ENCODE results near the gene BORCS6. TPM values are rescaled to one million over a fixed set of nuclear protein-coding genes. Genes with fewer than 3 reads are reported as not detected.
A peak's percentile ranks its signal among the peaks of the same experiment; 100 is the strongest.
"Not testable (repeated sequence)": the region's sequence is repeated elsewhere in the genome, so short reads cannot be mapped to it uniquely, and the experiment has no call there.

Gene BORCS6
- total RNA-seq, 2 donors from 2014 or later, result 4.5 to 5.6 TPM

DNA sequence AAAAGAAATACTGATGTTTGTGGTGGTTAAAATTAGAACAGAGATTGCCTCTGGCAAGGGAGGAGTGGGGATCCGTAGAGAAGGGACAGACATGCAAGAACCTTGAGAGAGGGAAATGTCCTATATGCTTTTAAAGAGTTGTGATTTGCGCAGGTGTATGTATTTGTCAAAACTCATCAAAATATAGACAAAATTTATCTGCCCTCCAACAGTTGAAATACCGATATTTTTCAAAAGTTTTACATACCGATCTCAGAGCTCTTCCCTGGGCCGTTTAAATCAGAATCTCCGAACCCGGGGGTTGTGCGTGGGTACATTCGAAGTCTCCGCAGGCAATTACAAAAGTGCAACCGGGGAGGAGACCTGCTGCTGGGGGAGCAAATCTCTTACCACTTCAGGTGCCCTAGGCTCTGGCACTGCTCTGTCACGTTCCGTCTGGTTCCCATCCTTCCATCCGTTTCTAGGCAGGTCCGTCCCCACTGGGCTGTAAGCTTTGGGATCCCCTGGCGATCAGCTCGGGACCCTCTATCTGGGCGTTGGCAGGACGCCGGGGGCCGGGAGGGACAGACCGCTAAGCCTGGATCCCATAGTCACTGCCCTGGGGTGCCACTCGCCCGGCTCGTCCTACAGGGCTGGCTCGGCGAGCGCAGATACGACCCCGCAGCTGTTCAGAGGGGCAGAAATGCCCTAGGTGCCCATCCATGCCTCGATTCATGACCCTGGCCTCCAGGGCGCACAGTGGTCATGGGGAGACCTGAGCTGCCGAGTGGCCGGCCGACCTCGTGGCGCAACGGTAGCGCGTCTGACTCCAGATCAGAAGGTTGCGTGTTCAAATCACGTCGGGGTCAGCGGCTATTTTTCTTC, 4.2 kb downstream of the BORCS6 start:
- intact Hi-C loops (cut with DNase I), result loop anchor here (5.0 kb wide), 3 partner anchors 36 to 101 kb away; partner anchors contain the start of genes HES7 (in 1 of the 2) and RANGRF (in 1 of the 2)
- DNase-seq (ENCODE audit: low spot score), result peak; percentile 96

DNA sequence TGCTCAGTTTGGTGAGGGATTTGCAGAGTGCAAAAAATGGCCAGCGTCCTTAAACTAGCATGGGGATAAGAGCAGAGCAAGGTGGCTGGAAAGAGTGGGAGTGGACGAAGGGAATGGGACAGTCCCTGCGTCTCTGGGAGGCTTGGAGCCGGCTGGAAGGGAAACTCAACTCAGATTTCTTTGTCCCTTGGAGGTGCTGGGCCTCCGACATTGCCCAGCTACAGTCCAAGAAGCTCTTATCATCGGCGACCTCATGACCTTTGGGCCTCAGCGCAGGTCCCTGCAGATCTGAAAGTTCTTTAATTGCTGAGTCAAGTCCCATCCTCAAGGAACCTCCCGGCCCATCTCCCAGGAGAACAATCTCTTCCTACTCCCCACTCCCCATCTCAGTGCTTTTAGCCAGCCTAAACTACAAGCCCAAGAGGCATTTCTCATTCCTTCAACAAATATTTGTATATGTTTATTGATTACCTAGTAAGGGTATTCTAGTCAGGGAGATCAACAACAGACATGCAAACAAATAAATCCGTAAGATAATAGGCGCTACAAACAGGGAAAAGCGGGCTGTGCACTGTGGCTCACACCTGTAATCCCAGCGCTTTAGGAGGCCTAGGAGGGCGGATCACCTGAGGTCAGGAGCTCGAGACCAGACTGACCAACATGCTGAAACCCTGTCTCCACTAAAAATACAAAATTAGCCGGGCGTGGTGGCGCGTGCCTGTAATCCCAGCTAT, 12.8 kb downstream of the BORCS6 start:
- intact Hi-C loops (cut with DNase I), result no loop called here

DNA sequence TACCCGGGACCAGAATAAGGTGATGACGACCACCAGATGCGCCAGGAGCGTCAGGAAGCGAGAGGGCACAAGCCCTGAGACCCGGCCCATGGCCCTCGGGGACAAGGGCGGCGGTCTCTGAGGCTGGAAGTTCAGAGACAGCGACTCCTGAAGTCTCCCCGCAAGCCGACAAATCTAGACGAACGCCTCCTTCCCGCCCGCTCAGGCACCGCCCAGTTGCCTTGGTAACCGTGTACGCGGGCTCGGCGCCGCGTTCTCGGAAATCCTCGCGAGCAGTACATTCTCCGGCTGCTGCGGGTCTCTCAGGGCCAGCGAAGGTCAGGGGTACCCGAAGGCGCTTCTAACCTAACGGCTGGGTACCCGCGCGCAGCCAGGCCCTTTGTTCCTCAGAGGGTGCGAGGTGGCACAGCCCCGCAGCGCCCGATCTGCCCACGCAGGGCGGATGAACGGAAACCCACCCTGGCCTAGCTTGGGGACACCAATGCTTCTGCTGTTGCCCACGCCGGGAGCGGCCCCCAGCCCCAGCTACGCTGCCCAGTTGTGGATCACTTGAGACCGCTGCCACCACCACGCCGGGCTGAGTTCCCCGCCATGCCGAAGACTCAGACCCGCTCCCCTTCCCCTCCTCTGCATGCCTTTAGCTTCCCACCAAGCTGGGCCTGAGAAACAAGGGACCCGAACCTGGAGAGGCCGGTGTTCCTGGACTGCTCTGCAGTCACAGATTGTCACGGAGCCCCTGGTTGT, 13.6 kb downstream of the BORCS6 start, which contains the start of gene TMEM107:
TMEM107 (minus strand) TSS at position 184 of the 744 bp plus-strand sequence; CDS start at position 90, 94 bp downstream.
- DNase-seq (ENCODE audit: low spot score), result peak; percentile 97
- intact Hi-C loops (cut with DNase I), result no loop called here

More for the DNA sequence above, 12.8 kb downstream of the BORCS6 start:
- DNase-seq (ENCODE audit: low spot score), result no peak

DNA sequence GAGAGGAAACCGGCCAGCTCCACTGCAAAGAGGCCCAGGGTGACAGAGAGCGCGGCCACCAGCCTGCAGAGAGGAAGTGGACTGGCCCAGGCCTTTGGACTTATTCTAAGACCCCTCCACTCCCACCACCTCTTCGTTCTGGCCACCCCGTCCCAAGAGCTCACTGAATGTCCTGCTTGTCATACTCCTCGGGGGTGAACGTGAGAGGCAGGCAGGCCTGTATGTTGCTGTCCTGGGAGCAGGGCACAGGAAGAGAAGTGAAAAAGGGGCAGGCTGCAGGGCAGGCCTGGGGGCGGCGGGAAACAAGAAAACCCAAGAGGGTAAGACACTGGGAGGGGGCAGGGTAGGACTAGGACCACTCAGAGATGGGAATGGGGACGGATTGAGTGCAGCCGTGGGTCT, 14.2 kb downstream of the BORCS6 start:
- intact Hi-C loops (cut with DNase I), result no loop called here
- no peak for DNase-seq (ENCODE audit: low spot score)

DNA sequence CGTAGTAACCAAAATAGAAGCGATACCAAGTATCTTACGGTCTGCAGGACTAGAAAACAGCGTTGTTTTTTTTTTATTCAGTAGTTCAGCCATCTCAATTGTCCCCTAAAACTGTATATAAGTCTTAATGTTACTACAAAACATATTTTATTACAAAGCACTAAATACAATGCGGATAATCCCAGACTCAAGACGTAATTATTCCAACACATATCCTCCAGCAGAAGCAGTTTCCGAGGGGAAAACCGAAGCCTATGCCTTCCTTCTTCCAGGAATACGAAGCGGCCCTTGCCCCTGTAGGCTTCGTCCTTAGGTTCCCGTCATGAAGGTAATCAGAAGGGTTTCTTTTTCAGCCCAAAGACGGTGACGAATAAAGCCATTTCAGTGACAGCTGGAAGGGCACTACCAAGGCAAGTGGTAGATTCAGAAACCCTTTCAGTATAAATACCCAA, 16.1 kb downstream of the BORCS6 start:
- DNase-seq (ENCODE audit: low spot score), result no peak
- intact Hi-C loops (cut with DNase I), result no loop called here

DNA sequence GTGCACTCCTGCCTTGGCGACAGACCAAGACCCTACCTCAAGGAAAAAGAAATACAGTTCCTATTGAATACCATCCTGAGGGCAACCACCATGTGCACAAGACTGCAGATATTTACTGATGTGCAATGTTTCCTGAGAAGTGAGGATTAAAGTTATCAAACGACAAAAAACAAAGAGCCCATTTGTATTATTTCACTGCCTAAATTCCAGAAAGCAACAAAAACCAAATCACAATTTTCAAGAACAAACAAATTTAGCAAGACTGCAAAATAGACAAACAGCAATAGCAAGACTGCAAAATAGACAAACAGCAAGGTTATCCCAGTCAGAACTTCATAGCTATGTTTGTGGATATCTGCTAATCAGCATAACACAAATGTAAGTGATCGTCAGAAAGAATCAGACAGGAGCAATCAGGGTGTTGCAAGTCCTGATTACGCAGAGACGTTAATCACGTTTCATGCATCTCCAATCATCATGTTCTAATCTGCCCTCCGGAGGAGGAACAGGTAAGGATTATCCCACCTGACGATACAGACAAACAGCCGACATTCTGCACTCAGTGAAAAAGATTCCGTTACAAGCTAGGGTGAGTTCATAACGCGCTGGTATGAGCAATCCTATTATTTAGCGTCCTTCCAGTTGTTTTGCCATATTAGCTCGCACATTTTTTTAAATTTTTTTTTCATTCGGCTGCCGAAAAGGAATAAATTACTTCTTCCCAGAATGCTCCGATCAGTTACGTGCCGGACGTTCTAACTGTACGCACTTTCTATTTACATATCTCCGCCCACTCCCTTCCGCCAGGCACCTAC, 16.7 kb downstream of the BORCS6 start:
- intact Hi-C loops (cut with DNase I), result no loop called here
- DNase-seq (ENCODE audit: low spot score), result no peak

DNA sequence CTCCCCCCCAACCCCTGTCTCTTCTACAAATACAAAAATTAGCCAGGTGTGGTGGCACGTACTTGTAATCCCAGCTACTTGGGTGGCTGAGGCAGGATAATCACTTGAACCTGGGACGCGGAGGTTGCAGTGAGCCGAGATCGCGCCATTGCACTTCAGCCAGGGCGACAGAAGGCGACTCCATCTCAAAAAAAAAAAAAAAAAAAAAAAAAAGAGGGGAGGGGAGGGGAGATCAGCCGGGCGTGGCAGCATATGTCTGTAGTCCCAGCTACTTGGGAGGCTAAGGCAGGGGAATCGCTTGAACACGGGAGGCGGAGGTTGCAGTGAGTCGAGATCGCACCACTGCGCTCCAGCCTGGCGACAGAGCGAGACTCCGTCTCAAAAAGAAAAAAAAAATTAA, 19.8 kb downstream of the BORCS6 start:
- DNase-seq (ENCODE audit: low spot score); intact Hi-C loops (cut with DNase I): not testable (repeated sequence)

DNA sequence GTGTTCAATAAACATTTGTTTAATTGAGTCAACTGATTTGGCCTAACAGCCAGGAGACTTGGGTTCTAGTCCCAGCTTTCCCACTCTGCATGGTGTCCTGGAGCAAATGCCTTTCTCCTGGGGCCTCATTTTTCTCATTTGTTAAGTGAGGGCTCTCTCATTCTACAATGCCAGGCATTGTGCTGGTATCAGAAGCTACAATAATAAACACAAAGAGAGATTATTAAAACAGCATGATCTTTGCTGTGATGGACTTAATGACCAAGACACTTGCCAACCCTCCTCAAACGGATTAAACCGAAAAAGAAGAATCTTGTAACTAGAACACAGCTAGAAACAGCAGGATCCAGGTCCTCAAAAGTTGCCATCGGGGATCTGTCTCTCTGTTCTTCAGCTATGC, 22.5 kb downstream of the BORCS6 start:
- intact Hi-C loops (cut with DNase I), result no loop called here
- no peak for DNase-seq (ENCODE audit: low spot score)

DNA sequence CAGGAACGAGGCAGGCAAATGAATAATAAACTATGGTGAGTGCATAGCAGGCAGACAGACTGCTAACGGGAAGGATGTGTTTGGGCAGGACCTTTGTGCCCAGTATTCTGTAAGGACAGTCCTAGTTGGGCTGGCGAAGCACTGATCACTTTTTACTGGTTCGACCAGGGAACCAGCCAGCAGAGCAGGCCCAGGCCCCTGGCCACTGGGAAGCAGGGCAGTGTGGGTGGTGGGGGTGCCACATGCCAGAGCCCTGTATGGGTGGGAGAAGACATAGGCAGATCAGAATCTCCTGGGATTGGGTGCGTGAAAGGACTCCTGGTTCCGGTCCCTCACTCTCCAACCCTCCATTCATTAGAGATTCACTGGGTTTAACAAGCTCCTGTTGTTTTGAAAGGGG, 23.2 kb downstream of the BORCS6 start:
- intact Hi-C loops (cut with DNase I), result no loop called here

DNA sequence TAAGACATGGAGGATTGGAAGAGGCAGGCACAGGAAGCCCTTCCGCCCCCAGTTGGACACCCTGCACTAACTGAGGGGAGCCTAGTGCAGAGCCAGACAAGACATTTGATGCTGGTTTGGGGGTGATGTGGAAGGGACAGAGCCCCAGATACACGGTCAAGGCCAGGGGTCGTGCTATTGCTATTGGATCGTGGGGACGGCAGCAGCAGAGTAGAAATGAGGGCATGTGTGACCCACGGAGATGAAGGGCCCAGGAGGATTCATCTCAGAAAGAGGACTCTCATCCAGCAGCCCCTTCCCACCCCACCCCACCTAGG, 25.2 kb downstream of the BORCS6 start:
- DNase-seq (ENCODE audit: low spot score), result no peak
- intact Hi-C loops (cut with DNase I), result no loop called here

More for the DNA sequence above, 23.2 kb downstream of the BORCS6 start:
- no peak for DNase-seq (ENCODE audit: low spot score)

DNA sequence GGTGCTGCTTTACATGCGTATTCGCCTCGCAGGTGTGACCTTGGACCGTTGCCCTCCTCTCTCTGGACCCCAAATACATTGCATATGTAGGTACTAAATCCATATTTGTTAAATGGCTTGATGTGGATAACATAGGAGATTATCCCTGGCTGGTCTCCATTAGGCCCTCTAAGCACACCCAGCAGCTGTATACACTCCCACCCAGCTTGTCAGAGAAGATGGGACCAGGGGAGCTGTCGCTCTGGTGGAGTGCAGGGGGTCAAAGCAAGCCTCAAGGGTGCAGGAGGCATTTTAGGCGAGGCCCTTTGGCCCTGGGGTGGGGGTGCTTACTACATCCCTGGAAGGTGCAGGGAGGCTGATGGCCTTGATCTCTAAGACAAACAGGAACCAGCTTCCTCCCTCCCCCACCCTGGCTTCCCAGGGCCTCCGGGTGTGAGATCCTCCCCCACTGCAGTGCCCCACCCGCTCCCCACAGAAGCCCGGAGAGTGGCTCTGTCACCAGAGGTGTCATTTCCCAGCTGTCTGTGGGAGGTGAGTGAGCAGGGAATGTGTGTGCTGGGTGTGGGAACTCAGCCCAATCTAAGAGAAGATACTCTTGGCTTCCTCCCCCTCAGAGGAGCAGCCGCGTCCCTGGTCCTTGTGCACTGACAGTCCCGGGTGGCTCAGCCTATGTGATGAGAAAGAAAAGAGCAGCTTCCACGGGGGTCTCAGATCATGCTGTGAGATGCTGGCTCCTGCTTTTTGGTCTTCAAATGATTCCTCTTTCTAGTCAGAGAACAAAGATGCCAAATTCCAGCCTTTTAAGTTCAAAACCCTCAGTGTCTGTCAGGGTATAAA, 25.8 kb downstream of the BORCS6 start:
- intact Hi-C loops (cut with DNase I), result no loop called here
- no peak for DNase-seq (ENCODE audit: low spot score)

DNA sequence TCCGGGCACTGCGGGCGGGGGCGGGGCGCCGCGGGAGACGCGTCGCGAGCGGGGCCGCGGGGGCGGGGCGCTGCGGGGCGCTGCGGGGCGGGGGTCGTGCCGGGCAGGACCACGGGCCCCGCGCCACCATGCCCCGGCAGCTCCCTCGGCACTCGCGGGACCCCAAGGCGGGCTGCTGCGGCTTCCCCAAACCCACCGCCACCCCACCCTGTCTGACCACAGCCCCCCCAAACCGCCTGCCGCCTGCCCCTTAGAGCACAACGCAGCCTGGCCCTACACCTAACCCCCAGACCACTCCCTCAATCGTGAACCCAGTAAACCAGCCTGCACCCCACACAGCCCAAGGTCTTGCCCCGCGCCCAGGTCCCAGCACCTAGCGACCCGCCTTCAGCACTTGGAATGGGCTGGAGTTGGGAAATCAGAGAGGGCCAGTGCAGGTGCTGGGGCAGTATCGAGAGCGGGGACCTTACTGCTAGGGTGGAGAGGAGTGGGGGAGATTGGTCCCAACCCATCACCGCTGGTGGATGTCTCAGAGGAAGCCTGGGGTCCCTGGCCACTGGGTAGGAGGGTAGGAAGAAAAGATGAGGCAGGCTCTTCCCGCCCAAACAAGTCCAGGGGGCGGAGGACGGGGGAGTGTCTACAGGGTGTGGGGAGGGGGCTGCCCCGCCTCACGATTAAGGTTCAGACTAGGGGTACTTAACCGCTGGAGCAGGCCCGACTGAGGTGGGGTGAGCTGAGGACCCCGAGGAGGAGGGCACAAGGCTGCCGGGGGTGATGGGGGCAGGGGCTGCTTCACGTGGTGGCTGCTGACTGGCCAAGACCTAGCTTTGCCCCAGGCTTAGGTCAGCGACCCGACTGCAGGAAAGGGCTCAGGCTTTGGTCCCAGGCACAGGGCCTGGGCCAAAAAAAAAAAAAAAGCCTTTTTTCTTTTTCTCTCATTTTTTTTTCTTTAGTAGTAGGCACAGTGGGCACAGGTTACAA, 26.7 kb downstream of the BORCS6 start:
- DNase-seq (ENCODE audit: low spot score), result no peak
- intact Hi-C loops (cut with DNase I), result no loop called here

DNA sequence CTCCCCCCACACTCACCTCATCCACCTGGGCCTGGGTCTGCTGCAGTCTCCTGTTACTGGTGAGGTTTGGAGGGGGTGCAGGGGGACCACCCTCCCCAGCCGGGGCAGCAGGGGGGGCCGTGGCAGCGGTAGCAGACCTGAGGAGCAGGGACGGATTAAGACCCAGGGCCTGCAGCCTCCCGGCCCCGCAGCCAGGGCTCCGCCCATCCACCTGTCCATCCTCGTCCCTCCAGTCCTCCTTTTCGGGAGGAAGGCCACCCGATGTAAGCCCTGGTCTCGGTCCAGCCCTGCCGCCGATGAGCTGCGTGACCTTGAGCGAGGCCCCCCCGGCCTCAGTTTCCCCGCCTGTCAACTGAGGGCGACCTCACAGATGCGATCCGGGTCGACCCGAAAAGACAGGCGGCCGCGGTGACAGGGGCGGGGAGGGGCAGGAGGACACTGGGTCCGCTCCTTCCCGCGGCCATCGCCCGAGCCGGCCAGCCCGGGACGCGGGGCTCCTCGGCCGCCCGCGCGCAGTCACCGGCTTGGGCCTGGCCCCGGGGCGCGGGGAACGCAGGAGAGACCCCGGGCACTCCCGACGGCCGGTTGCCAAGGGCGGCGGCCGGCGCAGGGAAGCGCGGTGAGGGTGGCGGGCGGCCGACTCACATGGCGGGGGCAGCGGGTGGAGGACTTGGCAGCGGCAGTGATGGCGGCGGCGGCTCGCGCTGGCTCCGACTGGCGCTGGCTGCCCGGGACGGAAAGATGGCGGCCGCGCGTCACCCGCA, 27.6 kb downstream of the BORCS6 start, which contains the start of gene VAMP2:
VAMP2 (minus strand) TSS at position 716 of the 764 bp plus-strand sequence; CDS start at position 647, 69 bp downstream.
- peak; percentile 96 for DNase-seq (ENCODE audit: low spot score)
- intact Hi-C loops (cut with DNase I), result no loop called here

DNA sequence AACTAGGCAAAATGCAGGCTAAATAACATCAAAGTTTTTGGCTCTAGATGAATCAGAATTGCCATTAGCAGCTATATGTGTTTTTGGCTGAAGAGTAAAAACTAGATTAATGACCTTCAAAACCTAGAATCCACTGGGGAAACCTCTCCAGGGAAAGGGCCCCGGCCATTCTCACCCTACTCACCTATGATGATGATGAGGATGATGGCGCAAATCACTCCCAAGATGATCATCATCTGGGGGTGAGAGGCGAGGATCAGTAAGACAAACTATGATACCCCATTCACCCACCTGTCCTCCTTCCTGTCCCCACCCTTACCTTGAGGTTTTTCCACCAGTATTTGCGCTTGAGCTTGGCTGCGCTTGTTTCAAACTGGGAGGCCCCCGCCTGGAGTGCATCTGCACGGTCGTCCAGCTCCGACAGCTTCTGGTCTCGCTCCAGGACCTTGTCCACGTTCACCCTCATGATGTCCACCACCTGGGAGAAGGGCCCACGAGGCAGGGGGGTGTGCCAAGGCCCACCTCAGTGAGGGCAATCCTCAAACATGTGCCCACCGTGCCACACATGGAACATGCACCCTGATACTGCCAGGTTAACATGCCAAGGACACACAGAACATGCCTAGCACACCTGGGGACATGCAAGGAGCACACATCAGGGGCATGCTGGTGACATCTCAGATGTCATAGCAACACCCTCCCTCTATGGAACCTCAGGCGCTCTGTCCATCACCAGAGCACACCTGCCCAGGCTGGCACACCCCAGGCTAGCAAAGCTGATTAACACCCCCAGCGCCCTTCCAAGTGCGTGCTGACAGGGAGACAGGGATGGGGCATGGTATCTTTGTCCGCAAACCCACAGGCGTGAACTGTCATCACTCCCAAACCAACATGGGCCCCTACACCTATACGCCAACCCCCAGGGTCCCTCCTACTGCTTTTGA, 28.4 kb downstream of the BORCS6 start:
- intact Hi-C loops (cut with DNase I), result no loop called here
- DNase-seq (ENCODE audit: low spot score), result no peak

DNA sequence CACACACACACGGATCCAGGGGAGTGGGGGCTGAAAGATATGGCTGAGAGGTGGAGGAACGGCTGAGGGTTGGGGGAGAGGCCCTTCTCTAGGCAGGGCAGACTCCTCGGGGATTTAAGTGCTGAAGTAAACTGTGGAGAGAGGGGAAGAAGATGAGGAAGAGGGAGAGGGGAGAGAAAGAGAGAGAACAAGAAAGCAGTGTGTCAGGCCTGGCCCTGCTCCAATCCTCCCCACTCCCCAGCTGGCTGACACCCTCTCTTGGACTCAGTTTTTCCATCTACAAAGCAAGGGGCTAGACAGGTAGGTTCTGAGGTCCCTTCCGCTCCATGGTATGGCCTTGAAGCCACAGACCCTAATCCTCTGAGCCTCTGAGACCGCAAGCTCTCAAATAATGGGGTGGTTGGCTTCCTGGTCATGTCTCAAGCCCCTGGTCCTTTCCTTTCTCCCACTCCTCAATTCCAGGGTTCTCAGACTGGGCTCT, 29.2 kb downstream of the BORCS6 start:
- DNase-seq (ENCODE audit: low spot score), result no peak
- intact Hi-C loops (cut with DNase I), result no loop called here

Measured in posterior vena cava (tissue), 2 donors.